SK-N-SH treated with all-trans-retinoic acid at 6 μM for 48 hours (cell line): ENCODE results near the gene XDH.

Source experiments
- ATAC-seq: fragments of 200-7000 bp; cut with Tn5 transposase; 3 replicates; pipeline ENCODE4 v1.9.1; 2020; ENCODE audit warnings: mild to moderate bottlenecking, moderate library complexity
- ARNTL ChIP-seq: fragments of 450-650 bp; formaldehyde crosslinking; IDR thresholded peaks from 2 replicates; pipeline ENCODE4 v1.5.0; 2020; ENCODE audit warnings: low read depth, mild to moderate bottlenecking, moderate library complexity, borderline replicate concordance
- CREB5 ChIP-seq: fragments of 250-450 bp; sonication (Bioruptor Pico); IDR thresholded peaks from 2 replicates; pipeline ENCODE4 v1.5.1; 2020; ENCODE audit warnings: low read depth, mild to moderate bottlenecking, moderate library complexity
- CSDC2 ChIP-seq: fragments of 250-450 bp; sonication (Bioruptor Pico); IDR thresholded peaks from 2 replicates; pipeline ENCODE4 v1.5.0; 2020; ENCODE audit warnings: mild to moderate bottlenecking, moderate library complexity
- CSRNP3 ChIP-seq: fragments of 250-450 bp; sonication (Bioruptor Pico); IDR thresholded peaks from 2 replicates; pipeline ENCODE4 v1.5.1; 2021; ENCODE audit warnings: mild to moderate bottlenecking, moderate library complexity
- ESRRG ChIP-seq: fragments of 250-450 bp; sonication (Bioruptor Pico); IDR thresholded peaks from 2 replicates; pipeline ENCODE4 v1.6.1; 2021; ENCODE audit warnings: mild to moderate bottlenecking
- GLIS3 ChIP-seq: fragments of 250-450 bp; sonication (Bioruptor Pico); IDR thresholded peaks from 2 replicates; pipeline ENCODE4 v1.5.0; 2020; ENCODE audit warnings: mild to moderate bottlenecking, moderate library complexity
- OSR1 ChIP-seq: fragments of 250-450 bp; sonication (Bioruptor Pico); IDR thresholded peaks from 2 replicates; pipeline ENCODE4 v1.8.0; 2022; ENCODE audit warnings: moderate library complexity, mild to moderate bottlenecking, inconsistent platforms
- PATZ1 ChIP-seq: fragments of 250-450 bp; sonication (Bioruptor Pico); IDR thresholded peaks from 2 replicates; pipeline ENCODE4 v1.8.0; 2020; ENCODE audit warnings: mild to moderate bottlenecking, moderate library complexity, borderline replicate concordance
- POU6F1 ChIP-seq: fragments of 250-450 bp; sonication (Bioruptor Pico); IDR thresholded peaks from 2 replicates; pipeline ENCODE4 v1.8.0; 2021; ENCODE audit warnings: low read depth, mild to moderate bottlenecking, moderate library complexity, borderline replicate concordance
- PPARA ChIP-seq: fragments of 250-450 bp; sonication (Bioruptor Pico); IDR thresholded peaks from 2 replicates; pipeline ENCODE4 v1.5.0; 2020; ENCODE audit warnings: mild to moderate bottlenecking, borderline replicate concordance
- SNAI2 ChIP-seq: fragments of 250-450 bp; sonication (Bioruptor Pico); IDR thresholded peaks from 2 replicates; pipeline ENCODE4 v1.5.0; 2020; ENCODE audit warnings: mild to moderate bottlenecking, moderate library complexity
- TOX ChIP-seq: fragments of 250-450 bp; sonication (Bioruptor Pico); IDR thresholded peaks from 2 replicates; pipeline ENCODE4 v1.8.0; 2021; ENCODE audit warnings: mild to moderate bottlenecking, moderate library complexity, borderline replicate concordance
- TSHZ2 ChIP-seq: fragments of 250-450 bp; sonication (Bioruptor Pico); IDR thresholded peaks from 2 replicates; pipeline ENCODE4 v1.5.0; 2020; ENCODE audit warnings: mild to moderate bottlenecking, moderate library complexity
- ZC3H10 ChIP-seq: fragments of 250-450 bp; sonication (Bioruptor Pico); IDR thresholded peaks from 2 replicates; pipeline ENCODE4 v1.5.1; 2021; ENCODE audit warnings: mild to moderate bottlenecking, moderate library complexity
- ZFP3 ChIP-seq: fragments of 250-450 bp; sonication (Bioruptor Pico); IDR thresholded peaks from 2 replicates; pipeline ENCODE4 v1.5.0; 2020; ENCODE audit warnings: mild to moderate bottlenecking, moderate library complexity
- ZFP30 ChIP-seq: fragments of 450-650 bp; formaldehyde crosslinking; IDR thresholded peaks from 2 replicates; pipeline ENCODE4 v1.5.0; 2022; ENCODE audit warnings: mild to moderate bottlenecking, moderate library complexity
- ZNF8 ChIP-seq: fragments of 450-650 bp; formaldehyde crosslinking; IDR thresholded peaks from 2 replicates; pipeline ENCODE4 v1.5.0; 2020; ENCODE audit warnings: mild to moderate bottlenecking, moderate library complexity

Gene XDH

GRCh38 chr2:31380243-31380642, 34.3 kb downstream of the XDH start:
- no peak for ATAC-seq
- TF ChIP-seq ZNF8 (CRISPR knock-in tag), result no peak
- no peak for TF ChIP-seq ZFP30 (CRISPR knock-in tag)
- TF ChIP-seq SNAI2 (CRISPR knock-in tag), result no peak
- no peak for TF ChIP-seq CREB5 (CRISPR knock-in tag)

- no peak for ATAC-seq
- no peak for TF ChIP-seq SNAI2 (CRISPR knock-in tag)
- TF ChIP-seq ZNF8 (CRISPR knock-in tag), result no peak
- no peak for TF ChIP-seq CSDC2 (CRISPR knock-in tag)
- no peak for TF ChIP-seq ZC3H10 (CRISPR knock-in tag)
- no peak for TF ChIP-seq PPARA (CRISPR knock-in tag)
- TF ChIP-seq CREB5 (CRISPR knock-in tag), result no peak
Observed at GRCh38 chr2:31379747-31380146, 34.8 kb downstream of the XDH start.

- ATAC-seq, result no peak
- TF ChIP-seq ZFP30 (CRISPR knock-in tag) (no peak), GLIS3 (no peak), CSDC2 (CRISPR knock-in tag) (no peak), ZNF8 (CRISPR knock-in tag) (no peak), TSHZ2 (CRISPR knock-in tag) (no peak), ESRRG (CRISPR knock-in tag) (no peak), CSRNP3 (CRISPR knock-in tag) (no peak), OSR1 (CRISPR knock-in tag) (no peak), ZFP3 (CRISPR knock-in tag) (no peak), TOX (CRISPR knock-in tag) (no peak), POU6F1 (CRISPR knock-in tag) (no peak)
Observed at GRCh38 chr2:31378791-31379501, 35.6 kb downstream of the XDH start.

- ATAC-seq, result no peak
- TF ChIP-seq ZNF8 (CRISPR knock-in tag) (no peak), PATZ1 (no peak), TOX (CRISPR knock-in tag) (no peak), ZFP30 (CRISPR knock-in tag) (no peak), CSRNP3 (CRISPR knock-in tag) (no peak), ARNTL (no peak)
Observed at GRCh38 chr2:31378389-31378788, 36.2 kb downstream of the XDH start.
